GM12892 (cell line): ENCODE measurements around the gene NECTIN1.

ENCODE experiments used
- DNase-seq: peaks from one replicate; pipeline ENCODE4 v3.0.0; 2011; ENCODE audit not compliant: insufficient read length
- FAIRE-seq: peaks from 2 replicates; lab custom pipeline; 2011; peaks lifted over from hg19 to GRCh38; lab: Jason Lieb, UNC
- POLR2A ChIP-seq: IDR thresholded peaks from 2 replicates; pipeline ENCODE4 v1.6.1; 2011; ENCODE audit warnings: low read depth, low read length, control low read depth
- POLR2AphosphoS5 ChIP-seq: IDR thresholded peaks from 2 replicates; pipeline ENCODE4 v1.6.1; 2011; ENCODE audit warnings: low read depth, low read length, control low read depth
- TAF1 ChIP-seq: IDR thresholded peaks from 2 replicates; pipeline ENCODE4 v1.6.1; 2011; ENCODE audit warnings: low read depth, mild to moderate bottlenecking, control low read depth, low read length, borderline replicate concordance

NECTIN1 gene

DNA sequence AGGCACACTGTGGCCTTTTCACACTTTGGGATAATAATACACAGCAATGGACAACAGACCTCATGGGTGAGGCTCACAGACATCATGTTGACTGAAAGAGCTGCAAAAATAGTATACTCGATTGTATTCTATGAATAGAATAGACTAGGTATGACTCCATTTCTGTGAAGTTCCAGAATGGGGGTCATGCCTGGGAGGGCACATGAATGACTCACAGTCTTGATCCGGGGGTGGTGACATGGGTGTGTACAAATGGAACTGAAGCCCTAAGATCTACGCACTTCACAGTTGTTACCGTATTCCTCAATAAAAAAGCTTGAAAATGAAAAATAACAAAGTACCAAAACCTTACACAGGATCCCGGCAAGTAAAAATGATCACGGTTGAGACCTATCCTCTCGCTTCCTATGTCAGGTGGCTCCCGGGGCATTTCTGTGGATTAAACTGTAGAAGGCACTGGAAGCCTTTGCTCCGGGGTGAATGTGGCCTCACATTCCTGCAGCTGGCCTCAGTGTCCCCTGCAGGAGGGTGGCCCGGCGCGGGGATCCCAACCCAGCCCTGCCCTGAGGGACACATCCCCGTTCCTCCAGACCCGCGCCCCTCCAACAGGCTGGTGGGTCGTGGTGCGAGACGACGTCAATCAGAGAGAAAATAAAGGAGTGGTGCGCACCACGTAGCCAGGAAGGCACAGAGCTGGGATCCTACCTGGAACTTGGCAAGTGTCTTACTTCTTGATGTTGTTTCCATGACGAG is 75.9 kb downstream of the NECTIN1 start:
- TF ChIP-seq TAF1 (no peak), POLR2A (no peak), POLR2AphosphoS5 (no peak)
- DNase-seq: no peak
- no peak for FAIRE-seq

- no peak for DNase-seq
These were observed 77.0 kb downstream of the NECTIN1 start for GRCh38 chr11:119651802-119652584.

DNA sequence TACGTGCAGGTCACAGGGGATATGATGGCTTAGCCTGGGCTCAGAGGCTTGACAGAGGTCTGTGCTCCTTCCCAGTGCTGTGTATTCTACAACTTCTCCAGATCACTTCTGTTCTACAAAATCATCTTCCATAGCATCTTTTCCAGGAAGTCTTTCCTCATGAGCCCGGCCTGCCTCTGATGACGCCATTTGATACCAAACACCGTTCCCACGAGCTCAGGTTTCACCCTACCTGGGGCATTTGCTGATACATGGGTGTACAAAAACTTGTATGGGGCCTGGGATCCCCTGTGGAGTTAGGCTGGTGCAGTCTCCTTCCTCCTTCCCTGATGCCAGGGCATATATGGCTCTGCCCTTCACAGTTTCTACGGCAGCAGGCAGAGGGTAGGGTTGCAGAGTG is 78.7 kb downstream of the NECTIN1 start:
- FAIRE-seq (no peak), DNase-seq (no peak)
- no peak for TF ChIP-seq TAF1
- TF ChIP-seq POLR2AphosphoS5: no peak
- no peak for TF ChIP-seq POLR2A

More at GRCh38 chr11:119651802-119652584, 77.0 kb downstream of the NECTIN1 start:
- no peak for FAIRE-seq
- TF ChIP-seq POLR2A (no peak), TAF1 (no peak), POLR2AphosphoS5 (no peak)

DNA sequence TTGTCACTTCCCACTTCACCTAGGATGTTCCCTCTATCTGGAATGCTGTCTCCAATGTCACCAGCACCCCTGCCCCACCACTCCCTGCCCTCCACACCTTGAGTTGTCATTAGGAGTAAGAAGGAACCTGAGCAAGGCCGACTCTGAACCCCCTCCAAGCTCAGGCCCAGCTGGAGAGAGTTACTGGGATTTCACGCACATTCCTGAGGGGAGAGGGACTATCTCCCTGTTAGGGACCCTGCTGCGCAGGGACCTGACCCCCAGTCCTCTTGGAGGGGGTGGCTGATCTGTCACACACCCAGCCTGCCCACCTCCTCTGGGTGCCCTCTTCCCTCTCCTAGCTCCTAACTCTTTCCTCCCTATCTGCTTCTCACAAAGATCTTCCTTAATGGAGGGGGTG is 81.7 kb downstream of the NECTIN1 start:
- TF ChIP-seq POLR2AphosphoS5: no peak
- TF ChIP-seq TAF1: no peak
- TF ChIP-seq POLR2A: no peak

DNA sequence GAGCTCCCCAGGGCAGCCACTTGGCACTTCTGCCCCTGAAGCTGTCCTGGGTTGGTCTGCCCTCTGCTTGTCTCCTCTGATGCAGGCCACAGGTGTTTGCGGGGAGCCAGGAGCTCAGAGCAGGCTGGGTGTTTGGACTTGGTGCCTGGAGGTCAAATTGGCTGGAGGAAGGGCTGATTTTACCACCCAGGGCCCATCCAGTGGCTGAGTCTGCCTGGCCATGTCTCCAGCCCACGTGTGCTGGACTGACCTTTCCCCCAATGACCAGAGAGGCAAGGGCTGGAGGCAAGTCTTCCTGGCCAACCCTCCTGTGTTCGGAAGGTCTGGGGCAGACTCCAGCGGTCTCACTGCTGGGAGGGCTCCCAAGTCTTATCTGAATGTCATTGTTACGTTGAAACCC is 84.0 kb downstream of the NECTIN1 start:
- TF ChIP-seq POLR2A: no peak
- TF ChIP-seq POLR2AphosphoS5: no peak
- TF ChIP-seq TAF1: no peak
- FAIRE-seq: no peak
- DNase-seq: no peak

More for the DNA sequence above, 81.7 kb downstream of the NECTIN1 start:
- FAIRE-seq (no peak), DNase-seq (no peak)

DNA sequence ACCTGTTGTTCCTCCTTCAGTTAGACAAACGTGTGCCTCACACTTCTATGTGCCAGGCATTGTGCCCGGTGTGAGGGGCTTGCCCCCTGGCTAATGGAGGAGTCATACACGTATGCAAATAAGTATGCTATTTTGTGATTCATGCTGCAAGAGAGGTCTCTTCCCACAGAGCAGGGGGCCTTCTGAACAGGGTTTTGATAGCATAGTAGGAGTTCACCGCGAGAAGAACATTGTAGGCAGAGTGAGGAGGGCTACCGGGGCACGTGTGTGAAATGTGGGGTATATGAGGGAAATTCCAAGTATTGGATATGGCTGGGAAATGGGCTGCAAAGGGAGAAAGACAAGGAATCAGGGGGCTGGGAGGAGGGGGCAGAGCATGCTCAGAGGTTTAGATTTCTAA is 84.5 kb downstream of the NECTIN1 start:
- DNase-seq (no peak), FAIRE-seq (no peak)
- TF ChIP-seq POLR2AphosphoS5 (no peak), POLR2A (no peak), TAF1 (no peak)

DNA sequence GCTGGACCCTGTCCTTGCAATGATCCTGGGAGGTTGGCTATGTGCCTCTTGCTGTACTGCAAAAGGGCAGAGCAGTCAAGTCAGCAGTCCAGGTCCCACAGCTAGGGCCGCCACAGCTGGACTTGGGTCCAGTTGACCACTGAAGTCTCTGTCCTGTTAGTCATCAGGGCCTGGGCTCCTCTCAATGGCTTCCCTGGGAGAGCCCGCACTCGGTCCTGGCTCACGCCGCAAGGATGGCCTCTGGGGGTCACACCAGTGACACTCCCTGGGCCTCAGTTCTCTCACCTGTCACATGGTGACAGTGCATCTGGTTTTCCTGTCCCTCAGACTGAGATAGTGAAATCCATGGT is 85.1 kb downstream of the NECTIN1 start:
- no peak for DNase-seq
- no peak for FAIRE-seq
- TF ChIP-seq TAF1 (no peak), POLR2A (no peak), POLR2AphosphoS5 (no peak)

- DNase-seq (no peak), FAIRE-seq (no peak)
- TF ChIP-seq TAF1: no peak
- no peak for TF ChIP-seq POLR2A
- TF ChIP-seq POLR2AphosphoS5: no peak
These were observed 85.7 kb downstream of the NECTIN1 start for GRCh38 chr11:119643212-119643875.

GRCh38 chr11:119641983-119642745 is 86.8 kb downstream of the NECTIN1 start:
- FAIRE-seq (peak; percentile 88), DNase-seq (no peak)
- TF ChIP-seq POLR2A: no peak

- DNase-seq (no peak), FAIRE-seq (no peak)
- TF ChIP-seq TAF1: no peak
- no peak for TF ChIP-seq POLR2AphosphoS5
- TF ChIP-seq POLR2A: no peak
These were observed 88.5 kb downstream of the NECTIN1 start for GRCh38 chr11:119640541-119640940.

- no peak for DNase-seq
- FAIRE-seq: no peak
These were observed 89.3 kb downstream of the NECTIN1 start for GRCh38 chr11:119639642-119640205.

More at GRCh38 chr11:119639642-119640205, 89.3 kb downstream of the NECTIN1 start:
- TF ChIP-seq TAF1 (no peak), POLR2A (no peak), POLR2AphosphoS5 (no peak)
